Neural cell (in vitro differentiated cells): Measurements from ENCODE around the gene AP1S2.

ENCODE experiments used
- CTCF ChIP-seq: fragments of 450-650 bp; IDR thresholded peaks from 2 replicates; pipeline ENCODE4 v1.5.1; 2014; ENCODE audit warnings: antibody characterized with exemption, mild to moderate bottlenecking, moderate library complexity; ENCODE audit not compliant: poor library complexity, severe bottlenecking
- EP300 ChIP-seq: fragments of 450-650 bp; conservative IDR thresholded peaks from 2 replicates; pipeline ENCODE4 v1.6.1; 2014; ENCODE audit warnings: antibody characterized with exemption, mild to moderate bottlenecking, moderate library complexity; ENCODE audit not compliant: poor library complexity, severe bottlenecking
- RAD21 ChIP-seq: fragments of 450-650 bp; conservative IDR thresholded peaks from 2 replicates; pipeline ENCODE4 v1.6.1; 2014; ENCODE audit warnings: antibody characterized with exemption, mild to moderate bottlenecking, moderate library complexity

GRCh38 chrX:15869695-15870094, 15.1 kb upstream of the AP1S2 start:
- TF ChIP-seq EP300 = no peak
- TF ChIP-seq CTCF = no peak
- TF ChIP-seq RAD21 = no peak
